Measurements from ENCODE around the gene TMEM170B.

DNA sequence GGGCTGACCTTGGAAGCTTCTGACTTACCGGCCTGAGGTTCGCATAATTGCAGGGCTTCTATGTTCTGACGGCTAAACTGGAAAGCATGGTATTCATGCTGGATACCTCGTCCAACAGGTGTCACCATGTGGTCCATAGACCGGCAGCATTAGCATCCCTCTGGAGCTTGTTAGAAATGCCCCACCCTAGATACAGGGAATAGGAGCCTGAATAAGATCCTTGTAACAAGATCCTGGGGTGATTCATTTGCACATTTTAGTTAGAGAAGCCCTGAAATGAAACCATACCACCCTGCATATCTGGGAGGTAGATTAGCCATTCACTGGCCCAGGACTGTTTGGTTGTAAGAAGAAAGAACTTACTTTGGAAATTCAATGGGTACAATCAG is 77.7 kb downstream of the TMEM170B start:
- TF ChIP-seq EZH2phosphoT487 (IDR thresholded peaks at IDR 0.05; ENCODE audit: low read length) (no peak), EZH2 (optimal IDR thresholded peaks at IDR 0.05; ENCODE audit: low read depth, low read length) (no peak)
- TF ChIP-seq, protein P1, sequence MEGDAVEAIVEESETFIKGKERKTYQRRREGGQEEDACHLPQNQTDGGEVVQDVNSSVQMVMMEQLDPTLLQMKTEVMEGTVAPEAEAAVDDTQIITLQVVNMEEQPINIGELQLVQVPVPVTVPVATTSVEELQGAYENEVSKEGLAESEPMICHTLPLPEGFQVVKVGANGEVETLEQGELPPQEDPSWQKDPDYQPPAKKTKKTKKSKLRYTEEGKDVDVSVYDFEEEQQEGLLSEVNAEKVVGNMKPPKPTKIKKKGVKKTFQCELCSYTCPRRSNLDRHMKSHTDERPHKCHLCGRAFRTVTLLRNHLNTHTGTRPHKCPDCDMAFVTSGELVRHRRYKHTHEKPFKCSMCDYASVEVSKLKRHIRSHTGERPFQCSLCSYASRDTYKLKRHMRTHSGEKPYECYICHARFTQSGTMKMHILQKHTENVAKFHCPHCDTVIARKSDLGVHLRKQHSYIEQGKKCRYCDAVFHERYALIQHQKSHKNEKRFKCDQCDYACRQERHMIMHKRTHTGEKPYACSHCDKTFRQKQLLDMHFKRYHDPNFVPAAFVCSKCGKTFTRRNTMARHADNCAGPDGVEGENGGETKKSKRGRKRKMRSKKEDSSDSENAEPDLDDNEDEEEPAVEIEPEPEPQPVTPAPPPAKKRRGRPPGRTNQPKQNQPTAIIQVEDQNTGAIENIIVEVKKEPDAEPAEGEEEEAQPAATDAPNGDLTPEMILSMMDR (IDR thresholded peaks at IDR 0.05; ENCODE audit: low read length): no peak
